GM10248 (cell line): ENCODE data around the gene KICS2.
"Not testable (repeated sequence)": the region's sequence is repeated elsewhere in the genome, so short reads cannot be mapped to it uniquely, and the experiment has no call there.

Experiments
- CTCF ChIA-PET: fragments of 300-600 bp; sonication (Branson Sonifier 250); formaldehyde crosslinking; extraction: SDS; loops from one replicate; lab custom pipeline; 2021; ENCODE audit warnings: antibody characterized with exemption; lab: Yijun Ruan, JAX
- POLR2A ChIA-PET: fragments of 350-650 bp; sonication (Branson Sonifier 250); formaldehyde crosslinking; extraction: SDS; loops from one replicate; lab custom pipeline; 2020; ENCODE audit warnings: antibody characterized with exemption; lab: Yijun Ruan, JAX
- DNase-seq: peaks from one replicate; pipeline ENCODE4 v3.0.0; 2012; ENCODE audit errors: extremely low spot score
- TF ChIP-seq, protein P1 (sequence below): IDR thresholded peaks from 2 replicates; pipeline ENCODE4 v1.5.1; 2012; ENCODE audit warnings: mild to moderate bottlenecking, low read depth; ENCODE audit errors: extremely low read depth, missing control alignments, control extremely low read depth

KICS2 gene

DNA sequence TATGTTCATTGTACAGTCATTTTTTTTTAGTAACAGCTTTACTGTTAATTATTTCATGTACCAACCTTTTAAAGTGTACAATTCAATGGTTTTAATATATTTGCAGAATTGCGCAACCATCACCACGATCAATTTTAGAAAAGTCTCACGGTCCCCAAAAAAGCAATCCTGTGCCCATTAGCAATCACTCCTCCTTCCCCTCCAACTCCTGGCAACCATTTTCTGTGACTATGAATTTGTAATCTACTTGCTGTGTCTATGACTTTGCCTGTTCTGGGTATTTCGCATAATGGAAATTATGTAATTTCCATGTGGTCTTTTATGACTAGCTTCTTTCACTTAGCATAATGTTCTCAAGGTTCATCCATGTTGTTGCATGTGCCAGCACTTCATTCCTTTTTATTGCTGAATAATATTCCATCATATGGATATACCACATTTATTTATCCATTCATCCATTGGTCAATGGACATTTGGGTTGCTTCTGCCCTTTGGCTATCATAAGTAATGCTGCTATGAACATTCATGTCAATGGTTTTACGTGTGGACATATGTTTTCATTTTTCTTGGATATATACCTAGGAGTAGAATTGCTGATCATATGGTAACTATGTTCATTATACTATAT, 9.9 kb downstream of the KICS2 start:
- TF ChIP-seq, protein P1, sequence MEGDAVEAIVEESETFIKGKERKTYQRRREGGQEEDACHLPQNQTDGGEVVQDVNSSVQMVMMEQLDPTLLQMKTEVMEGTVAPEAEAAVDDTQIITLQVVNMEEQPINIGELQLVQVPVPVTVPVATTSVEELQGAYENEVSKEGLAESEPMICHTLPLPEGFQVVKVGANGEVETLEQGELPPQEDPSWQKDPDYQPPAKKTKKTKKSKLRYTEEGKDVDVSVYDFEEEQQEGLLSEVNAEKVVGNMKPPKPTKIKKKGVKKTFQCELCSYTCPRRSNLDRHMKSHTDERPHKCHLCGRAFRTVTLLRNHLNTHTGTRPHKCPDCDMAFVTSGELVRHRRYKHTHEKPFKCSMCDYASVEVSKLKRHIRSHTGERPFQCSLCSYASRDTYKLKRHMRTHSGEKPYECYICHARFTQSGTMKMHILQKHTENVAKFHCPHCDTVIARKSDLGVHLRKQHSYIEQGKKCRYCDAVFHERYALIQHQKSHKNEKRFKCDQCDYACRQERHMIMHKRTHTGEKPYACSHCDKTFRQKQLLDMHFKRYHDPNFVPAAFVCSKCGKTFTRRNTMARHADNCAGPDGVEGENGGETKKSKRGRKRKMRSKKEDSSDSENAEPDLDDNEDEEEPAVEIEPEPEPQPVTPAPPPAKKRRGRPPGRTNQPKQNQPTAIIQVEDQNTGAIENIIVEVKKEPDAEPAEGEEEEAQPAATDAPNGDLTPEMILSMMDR = no peak
- ChIA-PET POLR2A (no interaction called here), CTCF (no interaction called here)
- no peak for DNase-seq

DNA sequence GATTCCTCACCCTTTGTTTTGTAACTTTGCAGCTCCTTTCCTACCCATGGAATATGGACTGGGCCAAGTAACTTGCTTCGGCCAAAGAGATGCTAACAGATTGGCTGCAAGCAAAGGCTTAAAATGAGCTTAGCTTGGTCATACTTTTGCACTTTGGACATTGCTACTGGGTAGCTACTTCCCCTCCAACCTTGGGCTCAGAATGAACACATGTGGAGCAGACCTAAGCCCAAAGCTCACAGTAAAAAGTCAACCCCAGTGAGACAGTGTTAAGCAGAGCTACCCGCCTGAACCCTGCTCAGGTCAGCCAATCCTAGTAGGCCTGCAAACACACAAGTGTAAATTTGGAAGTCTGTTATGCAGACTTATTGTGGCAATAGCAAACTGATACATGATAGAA, 14.6 kb downstream of the KICS2 start:
- DNase-seq = no peak
- ChIA-PET POLR2A (no interaction called here), CTCF (no interaction called here)
- TF ChIP-seq, protein P1 = no peak

DNA sequence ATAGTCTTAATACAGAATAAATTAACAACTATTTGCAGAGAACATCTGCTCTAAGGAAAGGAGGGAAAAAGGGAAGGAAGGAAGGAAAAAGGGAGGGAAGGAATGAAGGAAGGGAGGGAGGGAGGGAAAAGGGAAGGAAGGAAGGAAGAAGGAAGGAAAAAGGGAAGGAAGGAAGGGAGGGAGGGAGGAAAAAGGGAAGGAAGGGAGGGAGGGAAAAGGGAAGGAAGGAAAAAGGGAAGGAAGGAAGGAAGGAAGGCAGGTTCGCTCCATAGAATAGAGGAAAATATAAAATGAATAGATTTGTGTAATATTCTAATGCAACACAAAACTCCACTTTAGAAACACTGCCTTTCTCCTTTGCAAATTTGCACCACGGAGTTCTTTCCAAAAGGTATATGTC, 16.6 kb downstream of the KICS2 start:
- ChIA-PET CTCF (interaction anchor here (0.7 to 2.0 kb wide), 5 partner anchors 11 to 366 kb away, joined by 3 to 5 read pairs (median 3); partner anchors contain the start of gene SRGAP1), POLR2A (no interaction called here)
- DNase-seq = no peak
- TF ChIP-seq, protein P1 = no peak

DNA sequence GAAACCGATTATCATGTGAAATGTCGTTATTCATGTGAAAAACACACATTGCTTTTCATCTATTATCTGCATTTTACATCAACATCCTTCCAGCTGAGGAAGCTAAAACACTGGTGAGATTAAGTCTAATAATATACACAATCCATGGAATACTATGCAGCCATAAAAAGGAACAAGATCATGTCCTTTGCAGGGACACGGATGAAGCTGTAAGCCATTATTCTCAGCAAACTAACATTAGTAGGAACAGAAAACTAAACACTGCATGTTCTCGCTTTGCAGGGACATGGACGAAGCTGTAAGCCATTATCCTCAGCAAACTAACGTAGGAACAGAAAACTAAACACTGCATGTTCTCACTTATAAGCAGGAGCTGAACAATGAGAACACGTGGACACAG, 18.3 kb downstream of the KICS2 start:
- POLR2A ChIA-PET = no interaction called here
- CTCF ChIA-PET = interaction anchor here (2.0 kb wide), 1 partner anchor 359 kb away, joined by 5 read pairs; the partner anchor contains the start of gene SRGAP1
- TF ChIP-seq, protein P1 = no peak
- DNase-seq = no peak

DNA sequence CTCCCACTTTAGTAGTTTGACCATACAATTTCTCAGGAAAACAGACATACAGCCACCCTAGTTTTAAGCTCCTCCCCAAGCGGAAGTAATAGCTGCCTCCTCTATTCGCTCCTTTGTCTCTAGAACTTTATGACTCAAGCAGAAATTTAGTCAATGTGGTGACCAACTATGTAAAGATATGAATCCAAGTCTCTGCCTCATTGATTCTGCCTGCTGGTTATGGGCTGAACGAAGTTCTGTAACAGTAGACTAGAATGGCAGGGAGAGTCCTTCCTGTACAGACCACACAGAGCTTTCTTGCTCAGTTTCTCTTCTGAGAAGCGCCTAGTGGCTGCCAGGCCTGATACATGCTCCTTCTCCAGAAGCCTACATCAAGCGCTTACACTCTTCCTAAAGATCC, 19.1 kb downstream of the KICS2 start:
- CTCF ChIA-PET = no interaction called here
- DNase-seq = no peak
- TF ChIP-seq, protein P1 = no peak
- POLR2A ChIA-PET = interaction anchor here (0.6 kb wide), 1 partner anchor 17 kb away, joined by 3 read pairs; no protein-coding TSS in a partner anchor

DNA sequence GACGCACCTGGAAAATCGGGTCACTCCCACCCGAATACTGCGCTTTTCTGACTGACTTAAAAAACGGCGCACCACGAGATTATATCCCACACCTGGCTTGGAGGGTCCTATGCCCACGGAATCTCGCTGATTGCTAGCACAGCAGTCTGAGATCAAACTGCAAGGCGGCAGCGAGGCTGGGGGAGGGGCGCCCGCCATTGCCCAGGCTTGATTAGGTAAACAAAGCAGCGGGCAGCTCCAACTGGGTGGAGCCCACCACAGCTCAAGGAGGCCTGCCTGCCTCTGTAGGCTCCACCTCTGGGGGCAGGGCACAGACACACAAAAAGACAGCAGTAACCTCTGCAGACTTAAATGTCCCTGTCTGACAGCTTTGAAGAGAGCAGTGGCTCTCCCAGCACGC, 26.3 kb downstream of the KICS2 start:
- POLR2A ChIA-PET, CTCF ChIA-PET, DNase-seq: not testable (repeated sequence)

DNA sequence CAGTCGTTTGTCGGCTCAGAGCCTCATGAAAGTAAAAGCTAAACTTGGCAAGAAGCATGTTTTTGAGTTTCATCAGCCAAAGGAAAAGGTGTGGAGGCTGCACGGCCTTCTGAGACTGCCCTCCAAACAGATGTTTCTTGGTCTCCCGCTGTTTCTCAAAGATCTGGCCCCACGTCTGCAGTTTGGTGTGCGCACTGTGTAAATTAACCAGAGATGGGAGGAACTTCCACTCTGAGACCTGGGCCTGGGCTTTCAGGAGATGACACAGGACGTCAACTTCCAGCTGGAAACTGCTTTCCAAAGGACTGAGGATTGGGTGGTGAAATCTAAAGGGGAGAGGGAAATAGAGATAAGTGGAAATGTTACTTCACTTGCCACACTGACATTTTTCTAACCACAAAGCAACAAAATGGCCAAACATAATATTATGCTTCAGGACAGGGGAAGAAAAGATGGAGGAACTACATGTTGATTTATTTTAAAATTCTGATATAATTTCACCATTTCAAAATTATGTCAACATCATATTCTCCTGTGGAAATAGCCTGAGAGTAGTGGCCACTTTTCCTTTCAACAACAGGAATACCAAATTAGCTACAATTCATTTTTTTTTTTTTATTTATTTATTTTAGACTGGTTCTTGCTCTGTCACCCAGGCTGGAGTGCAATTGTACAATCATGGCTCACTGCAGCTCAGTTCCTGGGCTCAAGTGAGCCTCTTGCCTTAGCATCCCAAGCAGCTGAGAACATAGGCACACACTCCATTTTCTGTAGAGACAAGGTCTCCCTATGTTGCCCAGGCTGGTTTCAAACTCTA, 27.6 kb downstream of the KICS2 start:
- ChIA-PET POLR2A (no interaction called here), CTCF (no interaction called here)
- TF ChIP-seq, protein P1 = no peak
- DNase-seq = no peak
